Measurements from ENCODE around the gene BTNL3. TPM values are rescaled to one million over a fixed set of nuclear protein-coding genes. Genes with fewer than 3 reads are reported as not detected.
A peak's percentile ranks its signal among the peaks of the same experiment; 100 is the strongest.
"Not testable (repeated sequence)": the region's sequence is repeated elsewhere in the genome, so short reads cannot be mapped to it uniquely, and the experiment has no call there.

The BTNL3 gene
- total RNA-seq, 1 donor from 2014 or later, result not detected

DNA sequence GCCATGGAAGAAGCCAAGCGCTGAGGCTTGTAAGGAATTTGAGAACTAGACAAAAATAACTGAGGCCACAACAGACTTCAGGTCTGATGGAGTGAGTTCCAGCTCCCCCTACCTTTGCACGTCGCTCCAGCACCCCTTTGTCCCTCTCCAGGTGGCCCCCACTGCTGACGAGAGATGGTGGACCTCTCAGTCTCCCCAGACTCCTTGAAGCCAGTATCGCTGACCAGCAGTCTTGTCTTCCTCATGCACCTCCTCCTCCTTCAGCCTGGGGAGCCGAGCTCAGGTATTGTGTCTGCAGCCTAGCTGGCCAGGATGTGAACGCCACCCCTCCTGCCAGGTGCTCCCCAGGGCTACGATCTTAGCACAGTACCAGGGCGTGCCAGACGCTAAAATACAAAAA is 56.7 kb downstream of the BTNL3 start:
- Histone ChIP-seq H3K9ac (ENCODE audit: low read depth in 1 of 3, low read length in 3 of 3) (peak overlapping the region in 1 of 3 donors; percentile 25), H3K27me3 (ENCODE audit: control insufficient read depth in 3 of 3, insufficient read depth in 3 of 3, low read length in 3 of 3) (peaks cover 32 to 59% (median 36%) of the 10 kb centered on the region in 3 donors), H3K27ac (ENCODE audit: low read depth, low read length) (peak overlapping the region; percentile 19), H3K4me3 (ENCODE audit: low read length in 3 of 3) (no peak overlapping the region), H3K4me1 (ENCODE audit: control insufficient read depth in 3 of 3, insufficient read depth in 3 of 3, low read length in 3 of 3) (peaks cover 0 to 5% (median 5%) of the 10 kb centered on the region in 3 donors), H3K36me3 (ENCODE audit: control insufficient read depth in 3 of 3, insufficient read depth in 3 of 3, low read length in 3 of 3) (no peaks in the 10 kb centered on the region), H3K9me3 (ENCODE audit: control insufficient read depth in 3 of 3, low read length in 3 of 3) (no peaks in the 10 kb centered on the region)

DNA sequence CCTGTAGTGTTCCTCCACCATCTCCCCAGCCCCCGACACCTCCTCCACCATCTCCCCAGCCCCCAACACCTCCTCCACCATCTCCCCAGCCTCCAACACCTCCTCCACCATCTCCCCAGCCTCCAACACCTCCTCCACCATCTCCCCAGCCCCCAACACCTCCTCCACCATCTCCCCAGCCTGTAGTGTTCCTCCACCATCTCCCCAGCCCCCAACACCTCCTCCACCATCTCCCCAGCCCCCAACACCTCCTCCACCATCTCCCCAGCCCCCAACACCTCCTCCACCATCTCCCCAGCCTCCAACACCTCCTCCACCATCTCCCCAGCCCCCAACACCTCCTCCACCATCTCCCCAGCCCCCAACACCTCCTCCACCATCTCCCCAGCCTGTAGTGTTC is 57.2 kb downstream of the BTNL3 start:
- H3K27ac ChIP-seq (ENCODE audit: low read depth, low read length), result peak overlapping the region; percentile 19
- not testable (repeated sequence) for H3K9me3 ChIP-seq (ENCODE audit: control insufficient read depth in 3 of 3, low read length in 3 of 3); H3K4me3 ChIP-seq (ENCODE audit: low read length in 3 of 3); H3K4me1 ChIP-seq (ENCODE audit: control insufficient read depth in 3 of 3, insufficient read depth in 3 of 3, low read length in 3 of 3); H3K36me3 ChIP-seq (ENCODE audit: control insufficient read depth in 3 of 3, insufficient read depth in 3 of 3, low read length in 3 of 3); H3K9ac ChIP-seq (ENCODE audit: low read depth in 1 of 3, low read length in 3 of 3)
- H3K27me3 ChIP-seq (ENCODE audit: control insufficient read depth in 3 of 3, insufficient read depth in 3 of 3, low read length in 3 of 3), result peaks cover 36 to 61% (median 40%) of the 10 kb centered on the region in 3 donors

DNA sequence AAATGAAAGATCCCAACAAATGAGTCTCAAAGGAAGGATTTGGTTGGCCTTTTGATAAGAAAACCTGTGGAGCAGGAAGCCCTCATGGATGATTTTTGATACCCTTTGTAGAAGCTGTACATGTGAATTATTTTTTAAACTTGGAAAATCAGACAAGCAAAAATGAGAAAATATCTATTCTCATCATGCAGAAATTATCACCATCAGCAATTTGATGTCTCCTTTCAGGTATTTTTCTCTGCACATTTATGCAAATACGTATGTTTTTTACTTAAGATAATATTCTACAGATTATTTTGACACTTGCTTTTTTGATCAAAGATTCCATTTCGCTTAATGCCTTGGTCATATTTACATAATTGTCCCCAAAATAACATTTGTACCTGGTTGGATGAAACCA is 58.6 kb downstream of the BTNL3 start:
- Histone ChIP-seq H3K27ac (ENCODE audit: low read depth, low read length) (no peak overlapping the region), H3K36me3 (ENCODE audit: control insufficient read depth in 3 of 3, insufficient read depth in 3 of 3, low read length in 3 of 3) (no peaks in the 10 kb centered on the region), H3K27me3 (ENCODE audit: control insufficient read depth in 3 of 3, insufficient read depth in 3 of 3, low read length in 3 of 3) (peaks cover 45 to 66% (median 45%) of the 10 kb centered on the region in 3 donors), H3K9ac (ENCODE audit: low read depth in 1 of 3, low read length in 3 of 3) (no peak overlapping the region), H3K4me1 (ENCODE audit: control insufficient read depth in 3 of 3, insufficient read depth in 3 of 3, low read length in 3 of 3) (peaks cover 0 to 8% (median 7%) of the 10 kb centered on the region in 3 donors), H3K9me3 (ENCODE audit: control insufficient read depth in 3 of 3, low read length in 3 of 3) (no peaks in the 10 kb centered on the region), H3K4me3 (ENCODE audit: low read length in 3 of 3) (no peak overlapping the region)

DNA sequence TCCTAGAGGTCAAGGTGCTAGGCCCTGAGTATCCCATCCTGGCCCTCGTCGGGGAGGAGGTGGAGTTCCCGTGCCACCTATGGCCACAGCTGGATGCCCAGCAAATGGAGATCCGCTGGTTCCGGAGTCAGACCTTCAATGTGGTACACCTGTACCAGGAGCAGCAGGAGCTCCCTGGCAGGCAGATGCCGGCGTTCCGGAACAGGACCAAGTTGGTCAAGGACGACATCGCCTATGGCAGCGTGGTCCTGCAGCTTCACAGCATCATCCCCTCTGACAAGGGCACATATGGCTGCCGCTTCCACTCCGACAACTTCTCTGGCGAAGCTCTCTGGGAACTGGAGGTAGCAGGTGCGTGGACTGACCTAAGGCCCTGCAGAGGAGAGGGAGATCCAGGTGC is 59.3 kb downstream of the BTNL3 start:
- Histone ChIP-seq H3K9me3 (ENCODE audit: control insufficient read depth in 3 of 3, low read length in 3 of 3) (no peaks in the 10 kb centered on the region), H3K36me3 (ENCODE audit: control insufficient read depth in 3 of 3, insufficient read depth in 3 of 3, low read length in 3 of 3) (no peaks in the 10 kb centered on the region), H3K27ac (ENCODE audit: low read depth, low read length) (no peak overlapping the region), H3K4me1 (ENCODE audit: control insufficient read depth in 3 of 3, insufficient read depth in 3 of 3, low read length in 3 of 3) (peaks cover 0 to 10% (median 8%) of the 10 kb centered on the region in 3 donors), H3K27me3 (ENCODE audit: control insufficient read depth in 3 of 3, insufficient read depth in 3 of 3, low read length in 3 of 3) (peaks cover 45 to 68% (median 48%) of the 10 kb centered on the region in 3 donors), H3K4me3 (ENCODE audit: low read length in 3 of 3) (no peak overlapping the region), H3K9ac (ENCODE audit: low read depth in 1 of 3, low read length in 3 of 3) (no peak overlapping the region)

DNA sequence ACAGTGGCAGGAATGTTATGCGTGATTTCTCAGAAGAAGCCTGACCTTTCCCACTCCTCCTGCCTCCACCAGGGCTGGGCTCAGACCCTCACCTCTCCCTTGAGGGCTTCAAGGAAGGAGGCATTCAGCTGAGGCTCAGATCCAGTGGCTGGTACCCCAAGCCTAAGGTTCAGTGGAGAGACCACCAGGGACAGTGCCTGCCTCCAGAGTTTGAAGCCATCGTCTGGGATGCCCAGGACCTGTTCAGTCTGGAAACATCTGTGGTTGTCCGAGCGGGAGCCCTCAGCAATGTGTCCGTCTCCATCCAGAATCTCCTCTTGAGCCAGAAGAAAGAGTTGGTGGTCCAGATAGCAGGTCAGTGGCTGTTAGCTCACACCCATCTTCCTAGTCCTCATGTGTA is 61.4 kb downstream of the BTNL3 start:
- H3K27me3 ChIP-seq (ENCODE audit: control insufficient read depth in 3 of 3, insufficient read depth in 3 of 3, low read length in 3 of 3), result peaks cover 55 to 73% (median 58%) of the 10 kb centered on the region in 3 donors
- H3K36me3 ChIP-seq (ENCODE audit: control insufficient read depth in 3 of 3, insufficient read depth in 3 of 3, low read length in 3 of 3), result no peaks in the 10 kb centered on the region
- peak overlapping the region in 1 of 3 donors; percentile 8 for H3K9ac ChIP-seq (ENCODE audit: low read depth in 1 of 3, low read length in 3 of 3)
- H3K9me3 ChIP-seq (ENCODE audit: control insufficient read depth in 3 of 3, low read length in 3 of 3), result no peaks in the 10 kb centered on the region
- no peak overlapping the region for H3K4me3 ChIP-seq (ENCODE audit: low read length in 3 of 3)
- H3K27ac ChIP-seq (ENCODE audit: low read depth, low read length), result no peak overlapping the region
- peaks cover 7 to 18% (median 16%) of the 10 kb centered on the region in 3 donors for H3K4me1 ChIP-seq (ENCODE audit: control insufficient read depth in 3 of 3, insufficient read depth in 3 of 3, low read length in 3 of 3)

DNA sequence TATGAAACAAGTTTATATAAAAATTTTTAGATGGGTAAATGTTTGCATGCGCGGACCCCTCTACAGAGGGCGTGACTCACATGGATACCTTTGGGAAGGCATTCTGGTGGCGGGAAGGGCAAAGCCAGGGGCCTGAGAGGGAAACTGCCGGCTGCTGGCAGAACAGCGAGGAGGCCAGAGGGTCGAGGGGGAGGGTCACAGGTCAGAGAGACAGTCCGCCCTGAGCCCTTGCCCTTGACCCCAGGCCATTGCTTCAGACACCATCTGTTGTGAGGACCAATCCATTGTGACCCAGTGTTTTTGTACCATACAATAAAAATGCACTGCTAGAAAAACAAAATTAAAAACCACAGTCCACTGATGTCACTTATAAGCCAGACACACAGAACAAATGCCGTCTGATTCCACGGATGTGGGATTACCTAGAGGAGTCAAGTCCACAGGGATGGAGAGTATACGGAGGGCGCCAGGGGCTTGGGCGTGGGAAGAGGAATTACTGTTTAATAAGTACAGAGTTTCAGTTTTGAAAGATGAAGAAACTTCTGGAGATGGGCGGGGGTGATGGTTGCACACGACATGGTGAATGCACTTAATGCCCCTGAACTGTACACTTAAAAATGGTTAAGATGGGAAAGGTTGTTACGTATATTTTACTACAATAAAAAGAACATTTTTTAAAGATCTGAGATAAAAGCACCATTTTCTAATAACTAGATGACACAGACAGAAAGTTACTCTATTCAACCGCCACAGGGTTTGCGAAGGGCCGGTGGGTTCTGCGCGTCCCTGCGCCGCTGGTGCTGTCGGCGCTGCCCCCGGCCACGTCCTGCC is 63.4 kb downstream of the BTNL3 start:
- H3K27ac ChIP-seq (ENCODE audit: low read depth, low read length), result no peak overlapping the region
- H3K4me1 ChIP-seq (ENCODE audit: control insufficient read depth in 3 of 3, insufficient read depth in 3 of 3, low read length in 3 of 3), result peaks cover 7 to 18% (median 16%) of the 10 kb centered on the region in 3 donors
- no peak overlapping the region for H3K4me3 ChIP-seq (ENCODE audit: low read length in 3 of 3)
- no peaks in the 10 kb centered on the region for H3K9me3 ChIP-seq (ENCODE audit: control insufficient read depth in 3 of 3, low read length in 3 of 3)
- no peaks in the 10 kb centered on the region for H3K36me3 ChIP-seq (ENCODE audit: control insufficient read depth in 3 of 3, insufficient read depth in 3 of 3, low read length in 3 of 3)
- H3K9ac ChIP-seq (ENCODE audit: low read depth in 1 of 3, low read length in 3 of 3), result no peak overlapping the region
- H3K27me3 ChIP-seq (ENCODE audit: control insufficient read depth in 3 of 3, insufficient read depth in 3 of 3, low read length in 3 of 3), result peaks cover 61 to 71% (median 64%) of the 10 kb centered on the region in 3 donors

DNA sequence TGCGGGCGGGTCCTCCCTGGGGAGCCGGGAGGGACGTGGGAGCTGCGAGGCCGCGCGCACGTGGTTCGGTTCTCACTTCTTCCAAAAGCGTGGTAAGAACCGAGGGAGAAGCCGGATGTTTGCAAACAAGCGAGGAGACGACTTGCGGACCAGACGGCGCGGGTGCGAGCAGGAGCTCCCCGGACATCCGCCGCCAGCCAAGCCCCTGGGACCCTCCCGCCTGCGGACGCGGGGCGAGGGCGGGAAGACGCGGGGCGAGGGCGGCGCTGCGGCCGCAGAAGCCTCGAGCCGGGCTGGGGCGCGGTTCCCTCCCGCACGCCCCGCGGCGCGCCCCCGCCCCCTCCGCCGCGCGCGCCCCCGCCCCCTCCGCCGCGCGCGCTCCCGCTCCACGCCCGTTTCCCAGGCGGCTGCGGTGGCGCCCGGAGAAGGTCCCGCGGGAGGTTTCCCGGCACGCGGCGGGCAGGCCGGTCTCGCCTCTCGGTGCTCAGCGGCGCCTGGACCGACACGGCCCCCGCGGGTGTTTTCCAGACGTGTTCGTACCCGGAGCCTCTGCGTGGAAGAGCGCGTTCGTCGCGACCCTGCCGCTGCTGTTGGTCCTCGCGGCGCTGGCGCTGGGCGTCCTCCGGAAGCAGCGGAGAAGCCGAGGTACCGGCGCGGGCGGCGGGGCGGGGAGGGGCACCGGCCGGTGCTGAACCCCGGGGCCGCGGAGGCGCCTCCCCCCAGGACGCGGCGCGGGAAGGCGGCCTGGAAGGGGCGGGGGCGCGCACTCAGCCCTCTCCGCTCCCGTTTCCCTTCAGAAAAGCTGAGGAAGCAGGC is 64.2 kb downstream of the BTNL3 start:
- Histone ChIP-seq H3K4me1 (ENCODE audit: control insufficient read depth in 3 of 3, insufficient read depth in 3 of 3, low read length in 3 of 3) (peaks cover 7 to 18% (median 16%) of the 10 kb centered on the region in 3 donors), H3K27ac (ENCODE audit: low read depth, low read length) (no peak overlapping the region), H3K9me3 (ENCODE audit: control insufficient read depth in 3 of 3, low read length in 3 of 3) (no peaks in the 10 kb centered on the region), H3K4me3 (ENCODE audit: low read length in 3 of 3) (peak overlapping the region; percentile 51 to 67 (median 63)), H3K9ac (ENCODE audit: low read depth in 1 of 3, low read length in 3 of 3) (peak overlapping the region in 1 of 3 donors; percentile 45), H3K27me3 (ENCODE audit: control insufficient read depth in 3 of 3, insufficient read depth in 3 of 3, low read length in 3 of 3) (peaks cover 62 to 69% (median 67%) of the 10 kb centered on the region in 3 donors), H3K36me3 (ENCODE audit: control insufficient read depth in 3 of 3, insufficient read depth in 3 of 3, low read length in 3 of 3) (no peaks in the 10 kb centered on the region)

DNA sequence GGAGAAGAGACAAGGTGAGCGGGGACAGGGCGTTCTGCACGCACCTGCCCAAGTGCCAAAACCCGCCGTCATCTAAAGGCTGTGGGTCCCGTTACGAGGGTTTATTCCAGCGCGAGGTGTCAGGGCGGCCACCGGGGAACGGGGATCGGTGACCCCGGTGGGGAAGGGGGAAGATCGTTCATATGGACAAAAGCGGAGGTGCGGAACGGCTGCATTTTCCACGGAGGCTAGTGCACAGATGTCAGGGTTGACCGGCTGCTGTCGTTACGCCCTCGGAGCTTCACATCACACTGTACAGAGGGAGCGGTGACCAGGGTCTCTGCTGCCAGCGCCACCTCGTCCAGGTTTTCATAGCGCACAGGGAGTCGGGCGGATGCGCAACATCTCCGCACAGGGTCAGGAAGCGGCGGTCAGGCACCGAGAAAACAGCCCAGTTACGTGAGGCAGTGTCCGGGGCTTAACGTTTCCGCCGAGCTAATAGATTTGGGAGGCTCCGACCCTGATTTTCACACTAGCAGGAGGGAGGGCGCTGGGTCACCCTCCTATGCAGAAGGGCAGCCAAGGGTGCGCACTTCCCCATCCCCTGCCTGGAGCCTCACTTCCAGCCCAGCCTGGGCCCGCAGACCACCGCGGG is 65.0 kb downstream of the BTNL3 start:
- no peaks in the 10 kb centered on the region for H3K36me3 ChIP-seq (ENCODE audit: control insufficient read depth in 3 of 3, insufficient read depth in 3 of 3, low read length in 3 of 3)
- no peak overlapping the region for H3K27ac ChIP-seq (ENCODE audit: low read depth, low read length)
- H3K9ac ChIP-seq (ENCODE audit: low read depth in 1 of 3, low read length in 3 of 3), result peak overlapping the region in 2 of 3 donors; percentile 20 to 45
- H3K27me3 ChIP-seq (ENCODE audit: control insufficient read depth in 3 of 3, insufficient read depth in 3 of 3, low read length in 3 of 3), result peaks cover 64 to 71% (median 69%) of the 10 kb centered on the region in 3 donors
- peak overlapping the region; percentile 51 to 67 (median 63) for H3K4me3 ChIP-seq (ENCODE audit: low read length in 3 of 3)
- no peaks in the 10 kb centered on the region for H3K9me3 ChIP-seq (ENCODE audit: control insufficient read depth in 3 of 3, low read length in 3 of 3)
- H3K4me1 ChIP-seq (ENCODE audit: control insufficient read depth in 3 of 3, insufficient read depth in 3 of 3, low read length in 3 of 3), result peaks cover 7 to 18% (median 16%) of the 10 kb centered on the region in 3 donors

DNA sequence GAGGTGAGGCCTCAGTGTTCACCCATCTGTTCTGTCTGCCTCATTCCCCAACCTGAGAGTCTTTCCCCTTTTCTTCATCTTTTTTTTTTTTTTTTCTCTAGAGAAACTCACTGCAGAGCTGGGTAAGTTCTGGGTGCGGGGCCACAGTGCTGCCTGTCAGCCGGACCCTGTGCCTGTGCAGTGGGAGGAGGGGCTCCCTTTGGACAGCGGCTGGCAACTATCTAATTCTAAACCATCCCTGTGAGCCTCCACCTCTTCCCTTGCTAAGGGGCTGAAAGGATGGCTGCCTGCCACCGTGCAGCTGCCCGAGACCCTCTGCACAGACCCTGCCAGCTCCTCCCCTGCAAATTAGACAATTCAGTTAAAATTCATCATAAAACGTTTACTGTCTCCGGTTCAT is 65.5 kb downstream of the BTNL3 start:
- peak overlapping the region; percentile 51 to 67 (median 63) for H3K4me3 ChIP-seq (ENCODE audit: low read length in 3 of 3)
- peaks cover 69 to 76% (median 74%) of the 10 kb centered on the region in 3 donors for H3K27me3 ChIP-seq (ENCODE audit: control insufficient read depth in 3 of 3, insufficient read depth in 3 of 3, low read length in 3 of 3)
- H3K4me1 ChIP-seq (ENCODE audit: control insufficient read depth in 3 of 3, insufficient read depth in 3 of 3, low read length in 3 of 3), result peaks cover 7 to 18% (median 16%) of the 10 kb centered on the region in 3 donors
- H3K36me3 ChIP-seq (ENCODE audit: control insufficient read depth in 3 of 3, insufficient read depth in 3 of 3, low read length in 3 of 3), result no peaks in the 10 kb centered on the region
- no peak overlapping the region for H3K9ac ChIP-seq (ENCODE audit: low read depth in 1 of 3, low read length in 3 of 3)
- H3K27ac ChIP-seq (ENCODE audit: low read depth, low read length), result no peak overlapping the region
- no peaks in the 10 kb centered on the region for H3K9me3 ChIP-seq (ENCODE audit: control insufficient read depth in 3 of 3, low read length in 3 of 3)
